Neural progenitor cell (in vitro differentiated cells): ENCODE measurements around the gene ATP8B3. TPM values are rescaled to one million over a fixed set of nuclear protein-coding genes. Genes with fewer than 3 reads are reported as not detected.

Experiments
- DNase-seq: peaks from one replicate; pipeline ENCODE4 v3.0.0-alpha.2; 2016; ENCODE audit warnings: low spot score
- H2AFZ ChIP-seq: fragments of 200-600 bp; sonication (generic); replicated peaks from 2 replicates; pipeline ENCODE4 v1.6.1; 2016; ENCODE audit warnings: antibody characterized with exemption
- H3F3A ChIP-seq: fragments of 200-600 bp; sonication (generic); 2 replicates; pipeline ENCODE4 v1.6.1; 2016; ENCODE audit warnings: antibody characterized with exemption, low read depth
- H3K27ac ChIP-seq: fragments of 200-600 bp; sonication (generic); 2 replicates; pipeline ENCODE4 v1.5.1; 2016; ENCODE audit warnings: mild to moderate bottlenecking
- H3K27me3 ChIP-seq: fragments of 200-600 bp; sonication (generic); 2 replicates; pipeline ENCODE4 v1.6.1; 2016; ENCODE audit warnings: mild to moderate bottlenecking, moderate library complexity
- H3K36me3 ChIP-seq: fragments of 200-600 bp; sonication (generic); 2 replicates; pipeline ENCODE4 v1.5.1; 2016
- H3K4me1 ChIP-seq: fragments of 200-600 bp; sonication (generic); 2 replicates; pipeline ENCODE4 v1.6.1; 2016; ENCODE audit warnings: mixed run types
- H3K4me2 ChIP-seq: fragments of 200-600 bp; sonication (generic); 2 replicates; pipeline ENCODE4 v1.6.1; 2016
- H3K4me3 ChIP-seq: fragments of 200-600 bp; sonication (generic); 2 replicates; pipeline ENCODE4 v1.5.1; 2016
- H3K79me2 ChIP-seq: fragments of 200-600 bp; sonication (generic); 2 replicates; pipeline ENCODE4 v1.6.1; 2016; ENCODE audit warnings: low read depth
- H3K9ac ChIP-seq: fragments of 200-600 bp; sonication (generic); 2 replicates; pipeline ENCODE4 v1.6.1; 2016
- H3K9me3 ChIP-seq: fragments of 200-600 bp; sonication (generic); 2 replicates; pipeline ENCODE4 v1.5.1; 2016; ENCODE audit warnings: low read depth
- H4K20me1 ChIP-seq: fragments of 200-600 bp; sonication (generic); 2 replicates; pipeline ENCODE4 v1.6.1; 2016; ENCODE audit warnings: low read depth
- H3K27ac Mint-ChIP-seq: 3 replicates; pipeline ENCODE4 v1.8.0; 2021; ENCODE audit warnings: mixed read lengths
- H3K27me3 Mint-ChIP-seq: 2 replicates; pipeline ENCODE4 v1.8.0; 2022; ENCODE audit warnings: low read depth, mild to moderate bottlenecking, inconsistent platforms, moderate library complexity, mixed read lengths; ENCODE audit not compliant: insufficient read depth
- H3K36me3 Mint-ChIP-seq: 3 replicates; pipeline ENCODE4 v1.8.0; 2021; ENCODE audit warnings: mixed read lengths
- H3K4me1 Mint-ChIP-seq: 3 replicates; pipeline ENCODE4 v1.8.0; 2021; ENCODE audit warnings: mixed read lengths
- H3K4me3 Mint-ChIP-seq: 3 replicates; pipeline ENCODE4 v1.8.0; 2021; ENCODE audit warnings: mild to moderate bottlenecking, moderate library complexity, mixed read lengths
- H3K9me3 Mint-ChIP-seq: 3 replicates; pipeline ENCODE4 v1.8.0; 2020; ENCODE audit warnings: mixed read lengths
- CTCF ChIP-seq: fragments of 200-600 bp; sonication (generic); IDR thresholded peaks from 2 replicates; pipeline ENCODE4 v1.5.1; 2017; ENCODE audit warnings: antibody characterized with exemption, mild to moderate bottlenecking
- EZH2 ChIP-seq: fragments of 200-600 bp; sonication (generic); IDR thresholded peaks from 2 replicates; pipeline ENCODE4 v1.6.1; 2017; ENCODE audit warnings: antibody characterized with exemption, mild to moderate bottlenecking, moderate library complexity
- EZH2phosphoT487 ChIP-seq: fragments of 200-600 bp; sonication (generic); IDR thresholded peaks from 2 replicates; pipeline ENCODE4 v1.6.1; 2017; ENCODE audit warnings: antibody characterized with exemption
- total RNA-seq: library from RNA; depleted of rRNA; stranded (reverse); fragments of >200 nt; gene quantifications from 2 replicates; pipeline ENCODE4 v1.2.3, GENCODE V29; 2015; ENCODE audit warnings: low replicate concordance

Gene ATP8B3
- total RNA-seq, 1 donor from 2014 or later, result 0.06 TPM

GRCh38 chr19:1748115-1748872 lies 63.8 kb downstream of the ATP8B3 start:
- H3K4me2 ChIP-seq, result peak overlapping the region; percentile 68
- Mint-ChIP-seq H3K9me3 (no peaks in the 10 kb centered on the region), H3K27me3 (peaks cover 58% of the 10 kb centered on the region), H3K4me3 (peak overlapping the region; percentile 38), H3K27ac (no peak overlapping the region), H3K36me3 (no peaks in the 10 kb centered on the region), H3K4me1 (peaks cover 5% of the 10 kb centered on the region)
- no peaks in the 10 kb centered on the region for H3K36me3 ChIP-seq
- peaks cover 98% of the 10 kb centered on the region for H3K27me3 ChIP-seq
- no peak overlapping the region for H2AFZ ChIP-seq
- H3K9ac ChIP-seq, result no peak overlapping the region
- H3K4me1 ChIP-seq, result peaks cover 26% of the 10 kb centered on the region
- no peak for DNase-seq
- H3K79me2 ChIP-seq, result no peaks in the 10 kb centered on the region
- TF ChIP-seq CTCF (no peak), EZH2phosphoT487 (peak; percentile 83), EZH2 (no peak)
- H3K9me3 ChIP-seq, result no peaks in the 10 kb centered on the region
- peaks cover 18% of the 10 kb centered on the region for H3F3A ChIP-seq
- no peak overlapping the region for H3K27ac ChIP-seq
- H3K4me3 ChIP-seq, result no peak overlapping the region
- H4K20me1 ChIP-seq, result peaks cover 58% of the 10 kb centered on the region

- no peaks in the 10 kb centered on the region for H3K36me3 Mint-ChIP-seq
Observed at GRCh38 chr19:1747285-1748114, 64.6 kb downstream of the ATP8B3 start.

More at GRCh38 chr19:1747285-1748114, 64.6 kb downstream of the ATP8B3 start:
- H3K4me3 Mint-ChIP-seq, result peak overlapping the region; percentile 46
- Histone ChIP-seq H3K9ac (no peak overlapping the region), H4K20me1 (peaks cover 50% of the 10 kb centered on the region), H3K79me2 (no peaks in the 10 kb centered on the region), H3K4me1 (peaks cover 26% of the 10 kb centered on the region), H3K36me3 (no peaks in the 10 kb centered on the region), H3K9me3 (no peaks in the 10 kb centered on the region), H3K4me2 (peak overlapping the region; percentile 68), H3K4me3 (no peak overlapping the region), H3K27ac (no peak overlapping the region), H2AFZ (no peak overlapping the region), H3F3A (peaks cover 16% of the 10 kb centered on the region), H3K27me3 (peaks cover 98% of the 10 kb centered on the region)
- H3K9me3 Mint-ChIP-seq, result no peaks in the 10 kb centered on the region
- H3K27me3 Mint-ChIP-seq, result peaks cover 52% of the 10 kb centered on the region
- peak; percentile 53 for DNase-seq
- no peak overlapping the region for H3K27ac Mint-ChIP-seq
- TF ChIP-seq EZH2phosphoT487 (no peak), EZH2 (no peak), CTCF (no peak)
- H3K4me1 Mint-ChIP-seq, result peaks cover 5% of the 10 kb centered on the region
